ENCODE results near the gene PTPRC.

PTPRC gene

GRCh38 chr1:198655459-198656121 is 16.8 kb downstream of the PTPRC start:
- no peak for TF ChIP-seq CTCF (IDR thresholded peaks at IDR 0.05; ENCODE audit: extremely low read depth, missing control alignments)

GRCh38 chr1:198656500-198656932 is 17.7 kb downstream of the PTPRC start:
- DNase-seq (ENCODE audit: low spot score), result no peak

More at GRCh38 chr1:198655459-198656121, 16.8 kb downstream of the PTPRC start:
- DNase-seq (ENCODE audit: low spot score), result no peak

GRCh38 chr1:198657550-198658064 is 18.8 kb downstream of the PTPRC start:
- no peak for DNase-seq (ENCODE audit: low spot score)
- TF ChIP-seq CTCF (IDR thresholded peaks at IDR 0.05; ENCODE audit: extremely low read depth, missing control alignments), result no peak

More at GRCh38 chr1:198656500-198656932, 17.7 kb downstream of the PTPRC start:
- no peak for TF ChIP-seq CTCF (IDR thresholded peaks at IDR 0.05; ENCODE audit: extremely low read depth, missing control alignments)

- no peak for DNase-seq (ENCODE audit: low spot score)
- no peak for TF ChIP-seq CTCF (IDR thresholded peaks at IDR 0.05; ENCODE audit: extremely low read depth, missing control alignments)
Measured at GRCh38 chr1:198660341-198661261, 21.8 kb downstream of the PTPRC start.

- DNase-seq (ENCODE audit: low spot score), result no peak
- no peak for TF ChIP-seq CTCF (IDR thresholded peaks at IDR 0.05; ENCODE audit: extremely low read depth, missing control alignments)
Measured at GRCh38 chr1:198662821-198663220, 24.0 kb downstream of the PTPRC start.

- DNase-seq (ENCODE audit: low spot score), result no peak
Measured at GRCh38 chr1:198664068-198664788, 25.4 kb downstream of the PTPRC start.

More at GRCh38 chr1:198664068-198664788, 25.4 kb downstream of the PTPRC start:
- no peak for TF ChIP-seq CTCF (IDR thresholded peaks at IDR 0.05; ENCODE audit: extremely low read depth, missing control alignments)

Data from GM20000 (cell line).